ENCODE results near the gene SRP14. TPM values are rescaled to one million over a fixed set of nuclear protein-coding genes. Genes with fewer than 3 reads are reported as not detected.

Gene SRP14
- polyA plus RNA-seq (2013) = 284 TPM

GRCh38 chr15:40038638-40039543 is at the start of gene SRP14:
Gene SRP14, minus strand, starts transcription at chr15:40039181. Its CDS starts 65 bp downstream, at chr15:40039116.
- Histone ChIP-seq H3K4me1 (ENCODE audit: control extremely low read depth in 1 of 4, control insufficient read depth in 4 of 4, insufficient read depth in 4 of 4, low read length in 3 of 4) (peaks cover 7 to 24% (median 17%) of the 10 kb centered on the region in 4 experiments), H3K36me3 (ENCODE audit: control insufficient read depth in 4 of 4, insufficient read depth in 4 of 4, low read length in 3 of 4) (peaks cover 9 to 32% (median 25%) of the 10 kb centered on the region in 4 experiments), H3K4me3 (ENCODE audit: control insufficient read depth in 1 of 7, extremely low read depth in 1 of 7, insufficient read depth in 4 of 7, low read depth in 2 of 7, low read length in 6 of 7) (peak within 1 kb of the TSS; percentile 59 to 97 (median 94)), H3K27me3 (replicated peaks in 2 of 5; ENCODE audit: control insufficient read depth in 4 of 5, insufficient read depth in 5 of 5, low read length in 4 of 5) (no peaks in the 10 kb centered on the region), H3K27ac (ENCODE audit: insufficient read depth in 1 of 2, low read depth in 1 of 2, low read length in 2 of 2, poor library complexity in 1 of 2, severe bottlenecking in 2 of 2) (peak within 1 kb of the TSS; percentile 92 to 96), H3K9me3 (ENCODE audit: control extremely low read depth in 1 of 5, control insufficient read depth in 4 of 5, insufficient read depth in 2 of 5, low read depth in 1 of 5, low read length in 4 of 5) (no peaks in the 10 kb centered on the region)
- WGBS (ENCODE audit: insufficient coverage) = 0% methylated on average over 30 of the region's 59 CpGs
- peak; percentile 95 to 97 (median 96) for DNase-seq
- ChIA-PET CTCF (interaction anchor here (0.5 to 3.8 kb wide), 6 partner anchors 8 to 298 kb away, joined by 3 to 22 read pairs (median 7); no protein-coding TSS in a partner anchor), POLR2A (interaction anchor here (0.8 to 1.2 kb wide), 2 partner anchors 9 to 60 kb away, joined by 3 to 10 read pairs; no protein-coding TSS in a partner anchor)

GRCh38 chr15:40087991-40088928 is 49.3 kb upstream of the SRP14 start:
- H3K36me3 ChIP-seq (ENCODE audit: control insufficient read depth in 4 of 4, insufficient read depth in 4 of 4, low read length in 3 of 4) = peaks cover 0 to 21% (median 11%) of the 10 kb centered on the region in 4 experiments
- ChIA-PET POLR2A (no interaction called here), CTCF (interaction anchor here (1.0 to 11.8 kb wide), 6 partner anchors 8 to 41 kb away, joined by 3 to 117 read pairs (median 7); partner anchors contain the start of gene BMF)
- DNase-seq = no peak
- no peaks in the 10 kb centered on the region for H3K9me3 ChIP-seq (ENCODE audit: control extremely low read depth in 1 of 5, control insufficient read depth in 4 of 5, insufficient read depth in 2 of 5, low read depth in 1 of 5, low read length in 4 of 5)
- no peaks in the 10 kb centered on the region for H3K27me3 ChIP-seq (replicated peaks in 2 of 5; ENCODE audit: control insufficient read depth in 4 of 5, insufficient read depth in 5 of 5, low read length in 4 of 5)
- no peak overlapping the region for H3K27ac ChIP-seq (ENCODE audit: insufficient read depth in 1 of 2, low read depth in 1 of 2, low read length in 2 of 2, poor library complexity in 1 of 2, severe bottlenecking in 2 of 2)
- no peak overlapping the region for H3K4me3 ChIP-seq (ENCODE audit: control insufficient read depth in 1 of 7, extremely low read depth in 1 of 7, insufficient read depth in 4 of 7, low read depth in 2 of 7, low read length in 6 of 7)
- 93% methylated on average over 7 of the region's 9 CpGs for WGBS (ENCODE audit: insufficient coverage)
- H3K4me1 ChIP-seq (ENCODE audit: control extremely low read depth in 1 of 4, control insufficient read depth in 4 of 4, insufficient read depth in 4 of 4, low read length in 3 of 4) = peaks cover 0 to 45% (median 19%) of the 10 kb centered on the region in 4 experiments

GRCh38 chr15:40087068-40087810 is 48.3 kb upstream of the SRP14 start:
- Histone ChIP-seq H3K9me3 (ENCODE audit: control extremely low read depth in 1 of 5, control insufficient read depth in 4 of 5, insufficient read depth in 2 of 5, low read depth in 1 of 5, low read length in 4 of 5) (no peaks in the 10 kb centered on the region), H3K27ac (ENCODE audit: insufficient read depth in 1 of 2, low read depth in 1 of 2, low read length in 2 of 2, poor library complexity in 1 of 2, severe bottlenecking in 2 of 2) (no peak overlapping the region), H3K4me1 (ENCODE audit: control extremely low read depth in 1 of 4, control insufficient read depth in 4 of 4, insufficient read depth in 4 of 4, low read length in 3 of 4) (peaks cover 0 to 45% (median 13%) of the 10 kb centered on the region in 4 experiments), H3K27me3 (replicated peaks in 2 of 5; ENCODE audit: control insufficient read depth in 4 of 5, insufficient read depth in 5 of 5, low read length in 4 of 5) (no peaks in the 10 kb centered on the region), H3K36me3 (ENCODE audit: control insufficient read depth in 4 of 4, insufficient read depth in 4 of 4, low read length in 3 of 4) (peaks cover 0 to 21% (median 11%) of the 10 kb centered on the region in 4 experiments), H3K4me3 (ENCODE audit: control insufficient read depth in 1 of 7, extremely low read depth in 1 of 7, insufficient read depth in 4 of 7, low read depth in 2 of 7, low read length in 6 of 7) (no peak overlapping the region)
- DNase-seq = no peak
- POLR2A ChIA-PET = no interaction called here
- WGBS (ENCODE audit: insufficient coverage) = 59% methylated on average over 3 of the region's 14 CpGs
- CTCF ChIA-PET = interaction anchor here (0.9 to 11.8 kb wide), 8 partner anchors 9 to 42 kb away, joined by 3 to 117 read pairs (median 6); partner anchors contain the start of gene BMF

- Histone ChIP-seq H3K27me3 (replicated peaks in 2 of 5; ENCODE audit: control insufficient read depth in 4 of 5, insufficient read depth in 5 of 5, low read length in 4 of 5) (no peaks in the 10 kb centered on the region), H3K36me3 (ENCODE audit: control insufficient read depth in 4 of 4, insufficient read depth in 4 of 4, low read length in 3 of 4) (peaks cover 0 to 7% (median 5%) of the 10 kb centered on the region in 4 experiments), H3K9me3 (ENCODE audit: control extremely low read depth in 1 of 5, control insufficient read depth in 4 of 5, insufficient read depth in 2 of 5, low read depth in 1 of 5, low read length in 4 of 5) (no peaks in the 10 kb centered on the region), H3K4me3 (ENCODE audit: control insufficient read depth in 1 of 7, extremely low read depth in 1 of 7, insufficient read depth in 4 of 7, low read depth in 2 of 7, low read length in 6 of 7) (no peak overlapping the region), H3K27ac (ENCODE audit: insufficient read depth in 1 of 2, low read depth in 1 of 2, low read length in 2 of 2, poor library complexity in 1 of 2, severe bottlenecking in 2 of 2) (no peak overlapping the region), H3K4me1 (ENCODE audit: control extremely low read depth in 1 of 4, control insufficient read depth in 4 of 4, insufficient read depth in 4 of 4, low read length in 3 of 4) (peaks cover 7 to 55% (median 23%) of the 10 kb centered on the region in 4 experiments)
- DNase-seq = peak in 1 of 3 donors; percentile 26
- ChIA-PET POLR2A (no interaction called here), CTCF (interaction anchor here (1.0 to 2.6 kb wide), 3 partner anchors 11 to 132 kb away, joined by 3 to 8 read pairs (median 4); no protein-coding TSS in a partner anchor)
- WGBS (ENCODE audit: insufficient coverage) = 93% methylated on average over 6 of the region's 10 CpGs
These were observed 46.3 kb upstream of the SRP14 start for GRCh38 chr15:40085266-40085665.

GRCh38 chr15:40084650-40085049 is 45.7 kb upstream of the SRP14 start:
- H3K27ac ChIP-seq (ENCODE audit: insufficient read depth in 1 of 2, low read depth in 1 of 2, low read length in 2 of 2, poor library complexity in 1 of 2, severe bottlenecking in 2 of 2) = no peak overlapping the region
- H3K4me3 ChIP-seq (ENCODE audit: control insufficient read depth in 1 of 7, extremely low read depth in 1 of 7, insufficient read depth in 4 of 7, low read depth in 2 of 7, low read length in 6 of 7) = no peak overlapping the region
- CTCF ChIA-PET = interaction anchor here (1.0 to 3.6 kb wide), 4 partner anchors 7 to 133 kb away, joined by 3 to 15 read pairs (median 4); no protein-coding TSS in a partner anchor
- no peak for DNase-seq
- peaks cover 0 to 4% (median 0%) of the 10 kb centered on the region in 4 experiments for H3K36me3 ChIP-seq (ENCODE audit: control insufficient read depth in 4 of 4, insufficient read depth in 4 of 4, low read length in 3 of 4)
- H3K4me1 ChIP-seq (ENCODE audit: control extremely low read depth in 1 of 4, control insufficient read depth in 4 of 4, insufficient read depth in 4 of 4, low read length in 3 of 4) = peaks cover 7 to 55% (median 24%) of the 10 kb centered on the region in 4 experiments
- H3K27me3 ChIP-seq (replicated peaks in 2 of 5; ENCODE audit: control insufficient read depth in 4 of 5, insufficient read depth in 5 of 5, low read length in 4 of 5) = no peaks in the 10 kb centered on the region
- no peaks in the 10 kb centered on the region for H3K9me3 ChIP-seq (ENCODE audit: control extremely low read depth in 1 of 5, control insufficient read depth in 4 of 5, insufficient read depth in 2 of 5, low read depth in 1 of 5, low read length in 4 of 5)
- POLR2A ChIA-PET = no interaction called here
- 93% methylated on average over 9 of the region's 9 CpGs for WGBS (ENCODE audit: insufficient coverage)
